Activated CD8-positive, alpha-beta memory T cell treated with anti-CD3 and anti-CD28 coated beads, Interleukin-2, amount 50 U/mL, for 24 hours (primary cell): Measurements from ENCODE around the gene VTCN1.

Experiments
- DNase-seq: peaks from one replicate; pipeline ENCODE4 v3.0.0-alpha.2; 2020; ENCODE audit errors: extremely low read depth

VTCN1 gene

GRCh38 chr1:117096951-117097408, 113.7 kb downstream of the VTCN1 start:
- DNase-seq, result no peak

DNA sequence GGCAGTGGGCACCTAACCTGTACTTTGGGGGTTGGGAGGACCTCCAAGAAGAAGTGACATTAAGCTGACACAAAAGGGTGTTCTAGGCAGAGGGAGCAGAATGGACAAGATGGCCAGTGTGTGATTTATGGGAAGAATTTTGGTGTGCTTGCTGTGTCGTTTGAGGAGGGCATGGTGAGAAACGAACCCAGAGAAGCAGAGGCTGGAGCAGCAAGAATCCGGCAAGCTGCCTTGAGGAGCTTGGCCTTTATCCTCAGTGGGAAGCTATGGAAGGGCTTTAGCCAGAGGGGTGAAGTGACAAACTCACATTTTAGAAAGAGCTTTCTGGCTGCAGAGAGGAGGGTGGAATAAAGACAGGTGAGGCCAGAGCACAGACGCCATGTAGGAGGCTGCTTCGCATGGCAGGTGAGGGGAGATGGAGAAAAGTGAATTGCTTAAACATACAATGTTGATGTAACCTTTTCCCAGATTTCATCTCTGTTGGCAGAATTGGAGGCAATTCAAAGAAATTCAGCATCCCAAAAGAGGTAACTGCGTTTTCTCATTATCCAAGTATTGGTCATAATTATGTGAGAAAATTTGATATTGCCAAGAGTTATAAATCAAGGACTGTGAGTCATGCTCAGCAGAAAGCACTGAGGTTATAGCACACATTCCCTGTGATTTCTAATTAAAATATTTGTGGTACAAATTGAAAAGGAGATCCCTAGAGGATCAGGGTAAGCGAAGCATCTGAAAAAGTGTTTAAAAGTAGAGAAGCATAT, 115.7 kb downstream of the VTCN1 start:
- DNase-seq, result no peak

DNA sequence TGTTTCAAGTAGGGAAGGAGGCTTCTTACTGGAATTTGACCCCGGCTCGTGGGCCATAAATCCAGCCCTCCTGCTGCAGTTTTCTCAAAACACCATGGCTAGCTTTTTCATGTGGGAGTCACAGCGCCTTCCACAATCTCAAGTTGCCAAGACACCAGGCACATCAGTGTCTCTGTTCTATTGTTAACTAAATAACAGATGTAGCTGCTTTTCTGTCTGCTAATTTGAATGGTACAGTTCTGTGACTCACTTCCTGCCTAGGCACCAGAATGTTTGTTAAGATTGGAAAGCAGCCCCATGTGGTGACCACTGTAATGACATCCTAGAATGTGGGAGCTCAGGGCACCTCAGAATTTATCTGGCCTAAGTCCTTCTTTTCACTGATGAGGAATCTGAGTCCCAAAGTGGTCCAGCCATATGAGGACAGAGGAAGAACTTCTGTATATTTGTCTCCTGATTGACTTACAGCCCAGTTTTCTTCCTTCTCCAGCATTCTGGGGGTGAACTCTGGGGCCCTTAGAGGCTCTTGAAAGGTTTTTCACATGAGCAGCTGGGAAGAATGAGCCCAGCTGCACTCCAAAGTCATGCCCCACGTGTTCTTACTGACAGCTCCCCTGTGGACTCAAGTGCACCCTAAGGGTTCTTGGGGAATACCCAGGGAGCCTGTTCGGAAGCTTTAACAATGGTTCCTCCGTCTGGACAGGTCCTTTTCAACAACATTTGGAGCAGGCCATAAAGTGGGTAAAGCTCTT, 116.7 kb downstream of the VTCN1 start:
- no peak for DNase-seq
